Gastroesophageal sphincter (tissue), 4 donors: ENCODE results near the gene CDK18. TPM values are rescaled to one million over a fixed set of nuclear protein-coding genes. Genes with fewer than 3 reads are reported as not detected.

Experiments used
- ATAC-seq: fragments of 150-250 bp; one replicate; pipeline ENCODE4 v1.9.1; 2016; ENCODE audit warnings: mild to moderate bottlenecking, moderate library complexity
- H3K27ac ChIP-seq, 4 donors: fragments of 200-600 bp; sonication (generic) in 3 of 4; 1 replicate in 3 of 4; 2 replicates in 1 of 4; pipeline ENCODE4 v1.5.1; 2016 to 2019
- H3K27me3 ChIP-seq: fragments of 200-600 bp; sonication (generic); one replicate; pipeline ENCODE4 v1.5.1; 2019
- H3K36me3 ChIP-seq, 2 donors: fragments of 200-600 bp; sonication (generic); one replicate each; pipeline ENCODE4 v1.5.1; 2019; ENCODE audit warnings: control low read depth in 1 of 2
- H3K4me1 ChIP-seq, 3 donors: fragments of 200-600 bp; sonication (generic); 1 replicate in 2 of 3; 2 replicates in 1 of 3; pipeline ENCODE4 v1.5.1; 2016 to 2019; ENCODE audit warnings: control low read depth in 2 of 3
- H3K4me3 ChIP-seq, 2 donors: fragments of 200-600 bp; sonication (generic); one replicate each; pipeline ENCODE4 v1.5.1; 2019; ENCODE audit warnings: mild to moderate bottlenecking in 1 of 2, moderate library complexity in 1 of 2
- H3K9me3 ChIP-seq, 3 donors: fragments of 200-600 bp; sonication (generic); one replicate each; pipeline ENCODE4 v1.5.1; 2017 to 2019; ENCODE audit warnings: control low read depth in 2 of 3
- EP300 ChIP-seq: sonication (generic); formaldehyde crosslinking; IDR thresholded peaks from one replicate; pipeline ENCODE4 v1.6.1; 2017; ENCODE audit warnings: antibody characterized with exemption, mild to moderate bottlenecking
- POLR2A ChIP-seq, 2 donors: fragments of 450-650 bp; IDR thresholded peaks; one replicate each; pipeline ENCODE4 v1.6.1; 2017; ENCODE audit warnings: antibody characterized with exemption in 2 of 2, mild to moderate bottlenecking in 2 of 2, moderate library complexity in 1 of 2
- POLR2AphosphoS5 ChIP-seq: sonication (generic); formaldehyde crosslinking; IDR thresholded peaks from one replicate; pipeline ENCODE4 v1.6.1; 2017; ENCODE audit warnings: antibody characterized with exemption
- WGBS, 2 donors: methylation state at CpG; one replicate each; pipeline ENCODE4 v1.1.5; 2018; ENCODE audit warnings: low coverage in 1 of 2; 5-methylcytosine and 5-hydroxymethylcytosine counted together
- total RNA-seq, 4 donors: library from RNA; depleted of rRNA; stranded (reverse); fragments of >200 nt; gene quantifications; one replicate each; pipeline ENCODE4 v1.1.0, GENCODE V29; 2016
- TF ChIP-seq, protein P1 (sequence below), 4 experiments: fragments of 200-600 bp in 2 of 4; fragments of 450-650 bp in 2 of 4; sonication (generic) in 1 of 4; IDR thresholded peaks; one replicate each; pipeline ENCODE4 v1.5.1; 2017 to 2019; ENCODE audit warnings: antibody characterized with exemption in 4 of 4, mild to moderate bottlenecking in 2 of 4, moderate library complexity in 2 of 4

Gene CDK18
- total RNA-seq, 4 donors from 2014 or later = 5.1 to 13.7 (median 6.3) TPM

DNA sequence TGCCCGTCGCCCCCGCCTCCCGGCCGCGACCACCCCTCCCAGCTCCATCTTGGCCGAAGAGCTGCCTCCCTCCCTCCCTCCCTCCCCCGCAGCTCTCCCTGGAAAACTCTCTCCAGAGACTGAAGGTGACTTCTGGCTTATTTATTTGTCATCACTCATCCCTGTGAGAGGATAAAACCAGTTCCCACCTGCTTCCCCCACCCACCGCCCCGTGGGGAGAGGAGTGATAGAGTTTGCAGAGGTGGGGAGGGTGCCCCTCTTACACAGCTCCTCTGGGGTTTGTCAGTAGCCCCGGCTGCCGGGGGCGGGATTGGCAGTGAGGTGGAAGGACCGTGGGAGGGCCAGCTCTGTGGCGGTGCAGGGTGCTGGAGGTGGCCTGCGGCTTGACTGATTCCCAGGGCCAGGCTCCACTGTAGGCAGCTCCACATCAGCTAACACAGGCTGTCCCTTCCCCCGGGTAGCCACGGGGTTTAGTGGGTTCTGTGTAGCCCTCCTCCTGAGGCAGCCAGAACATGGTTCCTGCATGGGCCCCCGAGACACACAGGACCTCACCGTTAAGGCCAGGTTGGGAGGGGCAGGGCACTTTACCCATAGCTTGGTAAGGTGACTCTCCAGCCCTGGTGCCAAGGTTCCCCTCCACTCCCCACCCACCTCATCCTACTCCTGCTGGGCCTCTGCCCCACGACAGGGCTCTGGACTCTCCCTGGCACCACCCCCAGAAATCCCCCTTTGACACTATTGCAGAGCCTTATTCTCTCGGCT is 65.1 kb downstream of the CDK18 start:
- Histone ChIP-seq H3K36me3 (no peaks in the 10 kb centered on the region), H3K4me1 (peaks cover 0 to 15% (median 0%) of the 10 kb centered on the region in 3 donors), H3K4me3 (peak overlapping the region in 1 of 2 donors; percentile 45), H3K27me3 (peaks cover 71% of the 10 kb centered on the region), H3K9me3 (no peaks in the 10 kb centered on the region), H3K27ac (no peak overlapping the region)
- WGBS, 2 donors = 40% methylated on average over 2 of the region's 22 CpGs; no CpG with 5 or more reads in 1 of the 2 donors
- TF ChIP-seq, protein P1, sequence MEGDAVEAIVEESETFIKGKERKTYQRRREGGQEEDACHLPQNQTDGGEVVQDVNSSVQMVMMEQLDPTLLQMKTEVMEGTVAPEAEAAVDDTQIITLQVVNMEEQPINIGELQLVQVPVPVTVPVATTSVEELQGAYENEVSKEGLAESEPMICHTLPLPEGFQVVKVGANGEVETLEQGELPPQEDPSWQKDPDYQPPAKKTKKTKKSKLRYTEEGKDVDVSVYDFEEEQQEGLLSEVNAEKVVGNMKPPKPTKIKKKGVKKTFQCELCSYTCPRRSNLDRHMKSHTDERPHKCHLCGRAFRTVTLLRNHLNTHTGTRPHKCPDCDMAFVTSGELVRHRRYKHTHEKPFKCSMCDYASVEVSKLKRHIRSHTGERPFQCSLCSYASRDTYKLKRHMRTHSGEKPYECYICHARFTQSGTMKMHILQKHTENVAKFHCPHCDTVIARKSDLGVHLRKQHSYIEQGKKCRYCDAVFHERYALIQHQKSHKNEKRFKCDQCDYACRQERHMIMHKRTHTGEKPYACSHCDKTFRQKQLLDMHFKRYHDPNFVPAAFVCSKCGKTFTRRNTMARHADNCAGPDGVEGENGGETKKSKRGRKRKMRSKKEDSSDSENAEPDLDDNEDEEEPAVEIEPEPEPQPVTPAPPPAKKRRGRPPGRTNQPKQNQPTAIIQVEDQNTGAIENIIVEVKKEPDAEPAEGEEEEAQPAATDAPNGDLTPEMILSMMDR (IDR thresholded peaks at IDR 0.05) = no peak
- TF ChIP-seq POLR2A (IDR thresholded peaks at IDR 0.05) (no peak), EP300 (no peak), POLR2AphosphoS5 (no peak)
- no peak for ATAC-seq

DNA sequence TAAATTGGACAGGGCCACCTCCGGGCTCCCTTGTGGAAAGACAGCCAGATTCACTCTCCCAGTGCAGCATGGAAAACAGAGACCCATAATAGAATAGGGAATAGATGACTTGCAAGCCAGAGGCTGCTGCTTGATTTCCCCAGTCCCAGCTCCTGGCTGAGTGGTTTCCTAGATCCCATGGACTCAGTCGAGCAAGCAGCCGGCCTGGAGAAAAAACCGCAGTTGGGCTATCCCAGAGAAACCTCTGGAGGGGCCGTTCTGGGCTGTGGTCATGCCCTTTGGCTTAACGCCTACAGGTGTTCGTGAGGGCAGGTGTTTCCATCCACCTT is 65.7 kb downstream of the CDK18 start:
- H3K27me3 ChIP-seq = peaks cover 71% of the 10 kb centered on the region
- ATAC-seq = no peak
- H3K9me3 ChIP-seq = no peaks in the 10 kb centered on the region
- 81 to 84% methylated on average over 3 to 6 of the region's 7 CpGs for WGBS, 2 donors
- H3K27ac ChIP-seq = no peak overlapping the region
- no peak for TF ChIP-seq EP300
- TF ChIP-seq POLR2A (IDR thresholded peaks at IDR 0.05) = no peak
- TF ChIP-seq POLR2AphosphoS5 = no peak
- TF ChIP-seq, protein P1 (IDR thresholded peaks at IDR 0.05) = no peak
- H3K4me3 ChIP-seq = no peak overlapping the region
- no peaks in the 10 kb centered on the region for H3K36me3 ChIP-seq
- peaks cover 0 to 15% (median 0%) of the 10 kb centered on the region in 3 donors for H3K4me1 ChIP-seq

DNA sequence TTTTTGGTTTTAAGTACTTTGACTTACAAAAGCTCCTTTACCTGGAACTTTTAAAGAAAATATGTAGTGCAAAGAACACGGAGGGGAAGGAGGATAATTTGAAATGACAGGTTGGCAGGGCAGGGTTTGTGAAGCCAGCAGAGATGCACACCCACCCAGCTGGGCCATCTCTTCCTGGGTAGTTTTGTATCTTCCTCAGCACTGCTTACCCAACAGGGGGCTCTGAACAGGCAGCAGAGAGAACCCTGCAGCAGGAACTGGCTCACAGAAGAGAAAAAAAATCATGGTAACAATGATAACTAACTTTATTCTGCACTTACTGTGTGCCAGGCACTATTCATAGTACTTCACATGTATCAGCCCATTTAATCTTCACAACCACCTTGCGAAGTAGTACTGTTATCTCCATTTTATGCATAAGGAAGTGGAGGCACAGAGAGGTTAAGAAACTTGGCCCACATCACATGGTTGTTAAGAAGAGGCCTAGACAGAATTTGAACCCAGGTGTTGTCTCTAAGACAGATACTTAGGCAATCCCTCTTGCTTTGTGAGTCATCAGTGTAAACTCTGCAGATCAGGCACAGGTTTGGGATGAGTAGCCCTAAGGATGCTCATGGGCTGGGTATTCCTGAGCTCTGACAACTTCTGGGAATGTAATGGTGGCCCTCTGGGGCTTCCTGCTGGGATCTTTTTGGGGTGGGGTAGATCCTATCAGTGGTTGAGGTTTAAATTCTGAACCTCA is 66.5 kb downstream of the CDK18 start:
- peaks cover 0 to 15% (median 0%) of the 10 kb centered on the region in 3 donors for H3K4me1 ChIP-seq
- no peaks in the 10 kb centered on the region for H3K36me3 ChIP-seq
- no peak overlapping the region for H3K4me3 ChIP-seq
- TF ChIP-seq POLR2AphosphoS5 = no peak
- TF ChIP-seq POLR2A (IDR thresholded peaks at IDR 0.05) = no peak
- TF ChIP-seq, protein P1 (IDR thresholded peaks at IDR 0.05) = no peak
- TF ChIP-seq EP300 = no peak
- ATAC-seq = no peak
- 60 to 75% methylated on average over 1 to 2 of the region's 2 CpGs for whole genome bisulfite sequencing, 2 donors
- peaks cover 71% of the 10 kb centered on the region for H3K27me3 ChIP-seq
- no peak overlapping the region for H3K27ac ChIP-seq
- no peaks in the 10 kb centered on the region for H3K9me3 ChIP-seq

DNA sequence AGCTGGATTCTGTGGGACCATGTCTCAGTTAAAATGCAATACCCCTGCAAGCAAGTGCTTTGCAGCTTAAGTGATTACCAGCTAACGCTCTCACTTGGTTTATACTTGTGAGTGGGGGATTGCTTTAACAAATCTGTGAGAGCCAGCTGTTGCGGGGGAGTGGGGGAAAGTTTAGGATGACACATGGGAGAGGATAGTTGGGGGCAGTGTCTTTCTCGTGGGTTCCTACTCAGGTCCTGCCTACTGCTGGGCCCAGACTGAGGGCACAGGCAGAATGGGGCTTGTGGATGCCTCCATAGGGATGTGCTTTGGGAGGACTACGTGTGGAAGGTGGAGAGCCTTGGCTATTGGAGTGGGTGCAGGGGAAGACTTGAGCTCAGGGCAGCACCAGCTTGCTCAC is 67.3 kb downstream of the CDK18 start:
- H3K9me3 ChIP-seq = no peaks in the 10 kb centered on the region
- no peak overlapping the region for H3K27ac ChIP-seq
- no peak for ATAC-seq
- no peak overlapping the region for H3K4me3 ChIP-seq
- TF ChIP-seq POLR2A (IDR thresholded peaks at IDR 0.05) (no peak), EP300 (no peak), POLR2AphosphoS5 (no peak)
- TF ChIP-seq, protein P1 (IDR thresholded peaks at IDR 0.05) = no peak
- H3K27me3 ChIP-seq = peaks cover 67% of the 10 kb centered on the region
- WGBS, 2 donors = 45% methylated on average over 3 of the region's 4 CpGs; no CpG with 5 or more reads in 1 of the 2 donors
- H3K36me3 ChIP-seq = no peaks in the 10 kb centered on the region
- H3K4me1 ChIP-seq = peaks cover 0 to 15% (median 0%) of the 10 kb centered on the region in 3 donors

DNA sequence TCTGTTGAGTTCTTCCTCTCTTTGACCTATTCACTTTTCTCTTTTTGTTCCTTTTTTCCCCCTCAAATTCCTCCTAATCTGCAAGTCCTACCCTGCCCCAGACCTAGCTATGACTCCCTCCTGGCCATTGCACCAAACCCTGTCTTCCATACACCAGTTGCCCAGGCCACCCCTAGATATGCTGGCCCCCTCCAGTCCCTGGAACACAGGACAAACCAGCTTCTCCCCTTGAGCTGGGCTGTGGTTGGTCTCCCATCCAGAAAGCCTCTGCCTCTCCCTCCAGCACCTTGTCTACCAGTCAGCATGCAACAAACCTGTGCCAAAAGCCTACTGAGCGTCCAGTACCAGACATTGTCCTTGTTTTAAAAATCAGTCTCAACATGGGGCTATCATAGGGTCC is 68.0 kb downstream of the CDK18 start:
- Histone ChIP-seq H3K4me1 (peaks cover 0 to 15% (median 0%) of the 10 kb centered on the region in 3 donors), H3K27ac (no peak overlapping the region), H3K36me3 (no peaks in the 10 kb centered on the region), H3K4me3 (no peak overlapping the region), H3K9me3 (no peaks in the 10 kb centered on the region), H3K27me3 (peaks cover 61% of the 10 kb centered on the region)
- TF ChIP-seq POLR2A (IDR thresholded peaks at IDR 0.05) (no peak), EP300 (no peak)
- TF ChIP-seq, protein P1 (IDR thresholded peaks at IDR 0.05) = no peak
- no peak for ATAC-seq
- WGBS, 2 donors = 71 to 80% methylated on average over 1 of the region's 1 CpG
